ENCODE measurements around the gene BRD4.

- no peak for TF ChIP-seq CTCF (optimal IDR thresholded peaks at IDR 0.05 in 1 of 3, IDR thresholded peaks at IDR 0.05 in 1 of 3, conservative IDR thresholded peaks at IDR 0.05 in 1 of 3; ENCODE audit: extremely low read depth in 1 of 3, insufficient read depth in 2 of 3, low read length in 3 of 3)
- TF ChIP-seq EZH2 (IDR thresholded peaks at IDR 0.05; ENCODE audit: low read length): no peak
These were observed 91.8 kb downstream of the BRD4 start for GRCh38 chr19:15240515-15240914.
